PC-3 (cell line): Measurements from ENCODE around the gene HOXD1. TPM values are rescaled to one million over a fixed set of nuclear protein-coding genes. Genes with fewer than 3 reads are reported as not detected.

Experiments
- ATAC-seq: fragments of 200-7000 bp; cut with Tn5 transposase; 2 replicates; pipeline ENCODE4 v1.9.1; 2020; ENCODE audit warnings: mild to moderate bottlenecking, moderate library complexity
- BruUV-seq: library from RNA; stranded (reverse); fragments of 400-500 nt; replicated peaks from 2 replicates; lab custom pipeline; 2021; lab: Mats Ljungman, UMichigan
- CTCF ChIA-PET: fragments of 300-600 bp; sonication (Branson Sonifier 250); formaldehyde crosslinking; loops from one replicate; lab custom pipeline; 2022; ENCODE audit warnings: antibody characterized with exemption; lab: Charles Lee
- POLR2A ChIA-PET: fragments of 300-600 bp; sonication (Branson Sonifier 250); formaldehyde crosslinking; loops from one replicate; lab custom pipeline; 2022; ENCODE audit warnings: antibody characterized with exemption; ENCODE audit not compliant: unreplicated experiment; lab: Charles Lee
- DNase-seq: peaks from one replicate; pipeline ENCODE4 v3.0.0-alpha.2; 2015
- H2AFZ ChIP-seq: fragments of 300-600 bp; sonication (generic); 2 replicates; pipeline ENCODE4 v1.6.0; 2016; ENCODE audit warnings: antibody characterized with exemption, low read length
- H3F3A ChIP-seq: fragments of 300-600 bp; sonication (generic); one replicate; pipeline ENCODE4 v1.6.0; 2017; ENCODE audit warnings: antibody characterized with exemption, low read length, control low read depth, mild to moderate bottlenecking; ENCODE audit not compliant: unreplicated experiment
- H3K27ac ChIP-seq: fragments of 300-600 bp; sonication (generic); 2 replicates; pipeline ENCODE4 v1.5.1; 2016; ENCODE audit warnings: mild to moderate bottlenecking, low read length
- H3K27me3 ChIP-seq: fragments of 300-600 bp; sonication (generic); 2 replicates; pipeline ENCODE4 v1.6.1; 2016; ENCODE audit warnings: low read length, mixed read lengths
- H3K36me3 ChIP-seq: fragments of 300-600 bp; sonication (generic); 2 replicates; pipeline ENCODE4 v1.6.1; 2016; ENCODE audit warnings: low read depth, mixed run types, low read length, mixed read lengths
- H3K4me1 ChIP-seq: fragments of 300-600 bp; sonication (generic); 2 replicates; pipeline ENCODE4 v1.5.1; 2016; ENCODE audit warnings: low read length; ENCODE audit not compliant: insufficient read depth
- H3K4me2 ChIP-seq: fragments of 300-600 bp; sonication (generic); 2 replicates; pipeline ENCODE4 v1.6.0; 2016; ENCODE audit warnings: low read length
- H3K4me3 ChIP-seq: fragments of 300-600 bp; sonication (generic); 2 replicates; pipeline ENCODE4 v1.5.1; 2016; ENCODE audit warnings: mild to moderate bottlenecking, low read length, mixed read lengths
- H3K79me2 ChIP-seq: fragments of 300-600 bp; sonication (generic); 2 replicates; pipeline ENCODE4 v1.6.1; 2017; ENCODE audit warnings: low read length, mixed read lengths
- H3K9ac ChIP-seq: fragments of 300-600 bp; sonication (generic); 2 replicates; pipeline ENCODE4 v1.6.0; 2016; ENCODE audit warnings: mild to moderate bottlenecking, low read length
- H3K9me2 ChIP-seq: fragments of 300-600 bp; sonication (generic); replicated peaks from 2 replicates; pipeline ENCODE4 v1.6.1; 2016; ENCODE audit warnings: mixed run types, low read length, mixed read lengths
- H3K9me3 ChIP-seq: fragments of 300-600 bp; sonication (generic); 2 replicates; pipeline ENCODE4 v1.6.1; 2016; ENCODE audit warnings: low read length, mixed read lengths
- H4K20me1 ChIP-seq: fragments of 300-600 bp; sonication (generic); 2 replicates; pipeline ENCODE4 v1.6.1; 2016; ENCODE audit warnings: low read length, mixed read lengths
- CTCF ChIP-seq: fragments of 300-600 bp; sonication (generic); conservative IDR thresholded peaks from 2 replicates; pipeline ENCODE4 v1.5.1; 2017; ENCODE audit warnings: antibody characterized with exemption, low read depth, mild to moderate bottlenecking, low read length
- EZH2 ChIP-seq: fragments of 300-600 bp; sonication (generic); IDR thresholded peaks from one replicate; pipeline ENCODE4 v1.6.1; 2017; ENCODE audit warnings: antibody characterized with exemption, mild to moderate bottlenecking, low read length; ENCODE audit not compliant: unreplicated experiment
- EZH2phosphoT487 ChIP-seq: fragments of 300-600 bp; sonication (generic); IDR thresholded peaks from 2 replicates; pipeline ENCODE4 v1.6.1; 2018; ENCODE audit warnings: mild to moderate bottlenecking, antibody characterized with exemption, low read length, borderline replicate concordance
- intact Hi-C: fragments of 100-400 bp; cut with micrococcal nuclease; formaldehyde crosslinking; loops from 2 replicates; pipeline ENCODE4 v1.9.0; 2023
- total RNA-seq: library from RNA; depleted of rRNA; stranded (reverse); fragments of >200 nt; gene quantifications from 2 replicates; pipeline ENCODE4 v1.2.3, GENCODE V29; 2014

HOXD1 gene
- total RNA-seq, 1 experiment from 2014 or later: not detected

- POLR2A ChIA-PET: interaction anchor here (0.6 kb wide), 1 partner anchor 308 kb away, joined by 13 read pairs; no protein-coding TSS in a partner anchor
- peak overlapping the region; percentile 69; the same call in 1 of the 2 replicates for H3K9ac ChIP-seq
These were observed 48.6 kb upstream of the HOXD1 start for GRCh38 chr2:176139661-176140512.

DNA sequence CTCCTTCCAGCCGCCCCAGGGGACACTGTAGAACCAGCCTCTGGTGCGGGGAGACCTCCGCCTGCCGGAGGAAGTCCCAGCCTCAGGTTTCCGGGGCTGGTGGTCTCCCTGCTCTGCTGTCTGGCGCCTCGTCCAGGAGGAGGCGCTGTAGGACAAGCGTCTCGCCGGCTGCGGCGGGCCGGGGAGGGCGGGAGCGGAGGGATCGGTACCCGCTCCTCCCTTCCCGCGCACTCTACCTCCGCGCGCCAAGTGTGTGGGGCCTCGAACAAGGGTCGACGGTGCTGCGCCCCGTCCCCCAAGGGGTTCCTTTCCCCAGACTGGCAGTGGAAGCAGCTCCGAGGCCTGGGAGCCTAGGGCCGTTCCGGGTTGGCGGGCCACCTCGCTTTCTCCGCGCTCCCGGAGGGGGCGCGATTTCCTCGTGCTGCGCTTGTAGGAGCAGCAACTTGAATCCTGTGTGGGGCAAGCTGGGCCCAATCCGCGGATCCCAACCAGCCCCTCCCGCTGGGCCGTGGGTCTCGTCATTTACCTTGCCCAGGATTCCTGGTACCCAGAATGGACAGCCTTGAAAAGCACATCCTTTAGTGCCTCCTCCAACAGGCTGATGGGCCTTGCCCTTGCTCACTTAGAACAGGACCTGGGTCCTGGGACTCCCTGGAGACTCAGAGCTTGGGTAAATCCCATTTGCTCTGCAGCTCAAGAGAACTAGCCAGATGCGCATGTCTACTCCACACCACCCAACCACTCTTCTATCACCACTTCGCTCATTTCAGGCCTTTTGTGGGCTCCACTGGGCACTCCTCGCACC is 47.8 kb upstream of the HOXD1 start:
- BruUV-seq: no TSS peak
- peak overlapping the region; percentile 84 for H3K4me2 ChIP-seq
- H4K20me1 ChIP-seq: no peaks in the 10 kb centered on the region
- POLR2A ChIA-PET: interaction anchor here (0.6 kb wide), 1 partner anchor 307 kb away, joined by 13 read pairs; no protein-coding TSS in a partner anchor
- no peaks in the 10 kb centered on the region for H3K27me3 ChIP-seq
- CTCF ChIA-PET: interaction anchor here (0.6 to 2.1 kb wide), 15 partner anchors 40 to 1583 kb away, joined by 3 to 52 read pairs (median 6); no protein-coding TSS in a partner anchor
- H3K9me2 ChIP-seq: no peaks in the 10 kb centered on the region
- peak; percentile 68 for ATAC-seq
- H3K9me3 ChIP-seq: no peaks in the 10 kb centered on the region
- no peak overlapping the region for H3K27ac ChIP-seq
- H3K79me2 ChIP-seq: peaks cover 21% of the 10 kb centered on the region
- no peak for TF ChIP-seq EZH2
- TF ChIP-seq CTCF: peak; percentile 94
- peak overlapping the region; percentile 75 for H3K4me3 ChIP-seq
- intact Hi-C loops: loop anchor here (1.0 to 5.0 kb wide), 5 partner anchors 187 to 512 kb away; no protein-coding TSS in a partner anchor
- H3K9ac ChIP-seq: peak overlapping the region; percentile 69
- no peaks in the 10 kb centered on the region for H3F3A ChIP-seq
- no peaks in the 10 kb centered on the region for H3K36me3 ChIP-seq
- peak; percentile 85 for DNase-seq
- H2AFZ ChIP-seq: peak overlapping the region; percentile 74
- peaks cover 9% of the 10 kb centered on the region for H3K4me1 ChIP-seq

More at GRCh38 chr2:176139661-176140512, 48.6 kb upstream of the HOXD1 start:
- BruUV-seq: no TSS peak
- H3K4me1 ChIP-seq: peaks cover 17% of the 10 kb centered on the region
- H3K79me2 ChIP-seq: peaks cover 21% of the 10 kb centered on the region
- intact Hi-C loops: loop anchor here (1.0 to 5.0 kb wide), 5 partner anchors 187 to 512 kb away; no protein-coding TSS in a partner anchor
- no peak for DNase-seq
- CTCF ChIA-PET: interaction anchor here (0.6 to 2.1 kb wide), 12 partner anchors 192 to 1584 kb away, joined by 3 to 52 read pairs (median 9); no protein-coding TSS in a partner anchor
- TF ChIP-seq EZH2: no peak
- TF ChIP-seq CTCF: no peak
- no peak for TF ChIP-seq EZH2phosphoT487
- H4K20me1 ChIP-seq: no peaks in the 10 kb centered on the region
- H2AFZ ChIP-seq: peak overlapping the region; percentile 74; the same call in 1 of the 2 replicates
- peak overlapping the region; percentile 75 for H3K4me3 ChIP-seq
- peak overlapping the region; percentile 84 for H3K4me2 ChIP-seq
- H3K9me3 ChIP-seq: no peaks in the 10 kb centered on the region
- H3K27me3 ChIP-seq: no peaks in the 10 kb centered on the region
- no peak for ATAC-seq
- H3K27ac ChIP-seq: no peak overlapping the region
- H3K9me2 ChIP-seq: no peaks in the 10 kb centered on the region
- H3F3A ChIP-seq: no peaks in the 10 kb centered on the region
- H3K36me3 ChIP-seq: no peaks in the 10 kb centered on the region
